GM12892 (cell line): ENCODE results near the gene TLR4.

Experiments
- POLR2A ChIP-seq: IDR thresholded peaks from 2 replicates; pipeline ENCODE4 v1.6.1; 2011; ENCODE audit warnings: low read depth, low read length, control low read depth
- POLR2AphosphoS5 ChIP-seq: IDR thresholded peaks from 2 replicates; pipeline ENCODE4 v1.6.1; 2011; ENCODE audit warnings: low read depth, low read length, control low read depth
- TAF1 ChIP-seq: IDR thresholded peaks from 2 replicates; pipeline ENCODE4 v1.6.1; 2011; ENCODE audit warnings: low read depth, mild to moderate bottlenecking, control low read depth, low read length, borderline replicate concordance

- no peak for TF ChIP-seq POLR2A
- TF ChIP-seq TAF1 = no peak
- no peak for TF ChIP-seq POLR2AphosphoS5
Measured at GRCh38 chr9:117714282-117714681, 10.1 kb downstream of the TLR4 start.
